Measurements from ENCODE around the gene DTL.

DTL gene

GRCh38 chr1:212108981-212109380 lies 73.4 kb downstream of the DTL start:
- Histone ChIP-seq H3K27me3 (ENCODE audit: insufficient read depth, low read length) (no peaks in the 10 kb centered on the region), H3K4me1 (ENCODE audit: insufficient read depth, low read length) (no peaks in the 10 kb centered on the region), H3K36me3 (ENCODE audit: insufficient read depth, low read length) (peaks cover 27% of the 10 kb centered on the region), H2AFZ (ENCODE audit: low read depth, low read length) (no peak overlapping the region), H3K9me3 (ENCODE audit: low read length) (no peaks in the 10 kb centered on the region), H3K4me3 (ENCODE audit: low read length) (no peak overlapping the region)

GRCh38 chr1:212109728-212110127 lies 74.2 kb downstream of the DTL start:
- H3K27me3 ChIP-seq (ENCODE audit: insufficient read depth, low read length), result no peaks in the 10 kb centered on the region
- H3K4me1 ChIP-seq (ENCODE audit: insufficient read depth, low read length), result no peaks in the 10 kb centered on the region
- no peak overlapping the region for H2AFZ ChIP-seq (ENCODE audit: low read depth, low read length)
- H3K36me3 ChIP-seq (ENCODE audit: insufficient read depth, low read length), result peaks cover 21% of the 10 kb centered on the region
- H3K9me3 ChIP-seq (ENCODE audit: low read length), result no peaks in the 10 kb centered on the region
- no peak overlapping the region for H3K4me3 ChIP-seq (ENCODE audit: low read length)

- no peak overlapping the region for H2AFZ ChIP-seq (ENCODE audit: low read depth, low read length)
- H3K4me1 ChIP-seq (ENCODE audit: insufficient read depth, low read length), result no peaks in the 10 kb centered on the region
- peaks cover 15% of the 10 kb centered on the region for H3K36me3 ChIP-seq (ENCODE audit: insufficient read depth, low read length)
- no peak overlapping the region for H3K4me3 ChIP-seq (ENCODE audit: low read length)
- no peaks in the 10 kb centered on the region for H3K27me3 ChIP-seq (ENCODE audit: insufficient read depth, low read length)
- H3K9me3 ChIP-seq (ENCODE audit: low read length), result no peaks in the 10 kb centered on the region
Measured at GRCh38 chr1:212110617-212111016, 75.1 kb downstream of the DTL start.

- H3K27me3 ChIP-seq (ENCODE audit: insufficient read depth, low read length), result no peaks in the 10 kb centered on the region
- H3K36me3 ChIP-seq (ENCODE audit: insufficient read depth, low read length), result peaks cover 12% of the 10 kb centered on the region
- H3K9me3 ChIP-seq (ENCODE audit: low read length), result no peaks in the 10 kb centered on the region
- no peak overlapping the region for H3K4me3 ChIP-seq (ENCODE audit: low read length)
- H3K4me1 ChIP-seq (ENCODE audit: insufficient read depth, low read length), result no peaks in the 10 kb centered on the region
- no peak overlapping the region for H2AFZ ChIP-seq (ENCODE audit: low read depth, low read length)
Measured at GRCh38 chr1:212111536-212111935, 76.0 kb downstream of the DTL start.

GRCh38 chr1:212113706-212114105 lies 78.2 kb downstream of the DTL start:
- H3K9me3 ChIP-seq (ENCODE audit: low read length), result no peaks in the 10 kb centered on the region
- H3K4me3 ChIP-seq (ENCODE audit: low read length), result no peak overlapping the region
- H3K4me1 ChIP-seq (ENCODE audit: insufficient read depth, low read length), result no peaks in the 10 kb centered on the region
- no peak overlapping the region for H2AFZ ChIP-seq (ENCODE audit: low read depth, low read length)
- H3K36me3 ChIP-seq (ENCODE audit: insufficient read depth, low read length), result peaks cover 6% of the 10 kb centered on the region
- no peaks in the 10 kb centered on the region for H3K27me3 ChIP-seq (ENCODE audit: insufficient read depth, low read length)

- no peak overlapping the region for H3K4me3 ChIP-seq (ENCODE audit: low read length)
- no peaks in the 10 kb centered on the region for H3K36me3 ChIP-seq (ENCODE audit: insufficient read depth, low read length)
- no peaks in the 10 kb centered on the region for H3K9me3 ChIP-seq (ENCODE audit: low read length)
- no peak overlapping the region for H2AFZ ChIP-seq (ENCODE audit: low read depth, low read length)
- H3K4me1 ChIP-seq (ENCODE audit: insufficient read depth, low read length), result no peaks in the 10 kb centered on the region
- H3K27me3 ChIP-seq (ENCODE audit: insufficient read depth, low read length), result no peaks in the 10 kb centered on the region
Measured at GRCh38 chr1:212118167-212118871, 82.8 kb downstream of the DTL start.

GRCh38 chr1:212118872-212119260 lies 83.3 kb downstream of the DTL start:
- Histone ChIP-seq H3K4me1 (ENCODE audit: insufficient read depth, low read length) (no peaks in the 10 kb centered on the region), H3K4me3 (ENCODE audit: low read length) (no peak overlapping the region), H3K36me3 (ENCODE audit: insufficient read depth, low read length) (no peaks in the 10 kb centered on the region), H3K27me3 (ENCODE audit: insufficient read depth, low read length) (no peaks in the 10 kb centered on the region), H3K9me3 (ENCODE audit: low read length) (no peaks in the 10 kb centered on the region), H2AFZ (ENCODE audit: low read depth, low read length) (no peak overlapping the region)

GRCh38 chr1:212119397-212119837 lies 83.9 kb downstream of the DTL start:
- Histone ChIP-seq H3K36me3 (ENCODE audit: insufficient read depth, low read length) (no peaks in the 10 kb centered on the region), H3K4me1 (ENCODE audit: insufficient read depth, low read length) (no peaks in the 10 kb centered on the region), H3K27me3 (ENCODE audit: insufficient read depth, low read length) (no peaks in the 10 kb centered on the region), H3K9me3 (ENCODE audit: low read length) (no peaks in the 10 kb centered on the region), H3K4me3 (ENCODE audit: low read length) (no peak overlapping the region), H2AFZ (ENCODE audit: low read depth, low read length) (no peak overlapping the region)

- no peaks in the 10 kb centered on the region for H3K4me1 ChIP-seq (ENCODE audit: insufficient read depth, low read length)
Measured at GRCh38 chr1:212119863-212120262, 84.3 kb downstream of the DTL start.

GRCh38 chr1:212121779-212122178 lies 86.2 kb downstream of the DTL start:
- H3K4me1 ChIP-seq (ENCODE audit: insufficient read depth, low read length), result no peaks in the 10 kb centered on the region
- no peaks in the 10 kb centered on the region for H3K9me3 ChIP-seq (ENCODE audit: low read length)
- H3K4me3 ChIP-seq (ENCODE audit: low read length), result no peak overlapping the region
- no peak overlapping the region for H2AFZ ChIP-seq (ENCODE audit: low read depth, low read length)
- no peaks in the 10 kb centered on the region for H3K27me3 ChIP-seq (ENCODE audit: insufficient read depth, low read length)
- H3K36me3 ChIP-seq (ENCODE audit: insufficient read depth, low read length), result no peaks in the 10 kb centered on the region

More at GRCh38 chr1:212119863-212120262, 84.3 kb downstream of the DTL start:
- Histone ChIP-seq H3K27me3 (ENCODE audit: insufficient read depth, low read length) (no peaks in the 10 kb centered on the region), H3K36me3 (ENCODE audit: insufficient read depth, low read length) (no peaks in the 10 kb centered on the region), H3K4me3 (ENCODE audit: low read length) (no peak overlapping the region), H2AFZ (ENCODE audit: low read depth, low read length) (no peak overlapping the region), H3K9me3 (ENCODE audit: low read length) (no peaks in the 10 kb centered on the region)

GRCh38 chr1:212124690-212125582 lies 89.4 kb downstream of the DTL start:
- H3K27me3 ChIP-seq (ENCODE audit: insufficient read depth, low read length), result no peaks in the 10 kb centered on the region
- H3K4me1 ChIP-seq (ENCODE audit: insufficient read depth, low read length), result peaks cover 6% of the 10 kb centered on the region
- no peak overlapping the region for H3K4me3 ChIP-seq (ENCODE audit: low read length)
- no peak overlapping the region for H2AFZ ChIP-seq (ENCODE audit: low read depth, low read length)
- H3K9me3 ChIP-seq (ENCODE audit: low read length), result no peaks in the 10 kb centered on the region
- no peaks in the 10 kb centered on the region for H3K36me3 ChIP-seq (ENCODE audit: insufficient read depth, low read length)

GRCh38 chr1:212125654-212126053 lies 90.1 kb downstream of the DTL start:
- Histone ChIP-seq H2AFZ (ENCODE audit: low read depth, low read length) (no peak overlapping the region), H3K9me3 (ENCODE audit: low read length) (no peaks in the 10 kb centered on the region), H3K4me1 (ENCODE audit: insufficient read depth, low read length) (peaks cover 6% of the 10 kb centered on the region), H3K27me3 (ENCODE audit: insufficient read depth, low read length) (no peaks in the 10 kb centered on the region), H3K36me3 (ENCODE audit: insufficient read depth, low read length) (no peaks in the 10 kb centered on the region), H3K4me3 (ENCODE audit: low read length) (no peak overlapping the region)

- no peak overlapping the region for H3K4me3 ChIP-seq (ENCODE audit: low read length)
Measured at GRCh38 chr1:212127221-212127620, 91.7 kb downstream of the DTL start.

More at GRCh38 chr1:212127221-212127620, 91.7 kb downstream of the DTL start:
- Histone ChIP-seq H3K36me3 (ENCODE audit: insufficient read depth, low read length) (no peaks in the 10 kb centered on the region), H3K4me1 (ENCODE audit: insufficient read depth, low read length) (peaks cover 6% of the 10 kb centered on the region), H3K9me3 (ENCODE audit: low read length) (no peaks in the 10 kb centered on the region), H3K27me3 (ENCODE audit: insufficient read depth, low read length) (no peaks in the 10 kb centered on the region), H2AFZ (ENCODE audit: low read depth, low read length) (peak overlapping the region; percentile 15)

All from neuron (in vitro differentiated cells).